Stomach smooth muscle (tissue), 2 donors: ENCODE measurements around the gene TOGARAM1.

Source experiments
- H3K27ac ChIP-seq: one replicate; pipeline ENCODE4 v1.7.0; 2013; ENCODE audit warnings: mild to moderate bottlenecking, low read length, inconsistent platforms
- H3K27me3 ChIP-seq, 2 donors: one replicate each; pipeline ENCODE4 v1.7.0; 2013; ENCODE audit warnings: low read length in 2 of 2; ENCODE audit not compliant: insufficient read depth in 2 of 2, control insufficient read depth in 1 of 2
- H3K36me3 ChIP-seq, 2 donors: one replicate each; pipeline ENCODE4 v1.7.0; 2013; ENCODE audit warnings: low read length in 2 of 2; ENCODE audit not compliant: control insufficient read depth in 2 of 2, insufficient read depth in 2 of 2
- H3K4me1 ChIP-seq: one replicate; pipeline ENCODE4 v1.7.0; 2013; ENCODE audit warnings: low read length; ENCODE audit not compliant: control insufficient read depth, insufficient read depth
- H3K4me3 ChIP-seq, 2 donors: one replicate each; pipeline ENCODE4 v1.7.0; 2013; ENCODE audit warnings: low read length in 2 of 2
- H3K9ac ChIP-seq, 2 donors: one replicate each; pipeline ENCODE4 v1.7.0; 2013; ENCODE audit warnings: low read length in 2 of 2, mild to moderate bottlenecking in 1 of 2
- H3K9me3 ChIP-seq, 2 donors: one replicate each; pipeline ENCODE4 v1.7.0; 2013; ENCODE audit warnings: low read length in 2 of 2; ENCODE audit not compliant: control insufficient read depth in 2 of 2
- donor health status: healthy.
- donor health status: Pancreatic carcinoma.

TOGARAM1 gene

DNA sequence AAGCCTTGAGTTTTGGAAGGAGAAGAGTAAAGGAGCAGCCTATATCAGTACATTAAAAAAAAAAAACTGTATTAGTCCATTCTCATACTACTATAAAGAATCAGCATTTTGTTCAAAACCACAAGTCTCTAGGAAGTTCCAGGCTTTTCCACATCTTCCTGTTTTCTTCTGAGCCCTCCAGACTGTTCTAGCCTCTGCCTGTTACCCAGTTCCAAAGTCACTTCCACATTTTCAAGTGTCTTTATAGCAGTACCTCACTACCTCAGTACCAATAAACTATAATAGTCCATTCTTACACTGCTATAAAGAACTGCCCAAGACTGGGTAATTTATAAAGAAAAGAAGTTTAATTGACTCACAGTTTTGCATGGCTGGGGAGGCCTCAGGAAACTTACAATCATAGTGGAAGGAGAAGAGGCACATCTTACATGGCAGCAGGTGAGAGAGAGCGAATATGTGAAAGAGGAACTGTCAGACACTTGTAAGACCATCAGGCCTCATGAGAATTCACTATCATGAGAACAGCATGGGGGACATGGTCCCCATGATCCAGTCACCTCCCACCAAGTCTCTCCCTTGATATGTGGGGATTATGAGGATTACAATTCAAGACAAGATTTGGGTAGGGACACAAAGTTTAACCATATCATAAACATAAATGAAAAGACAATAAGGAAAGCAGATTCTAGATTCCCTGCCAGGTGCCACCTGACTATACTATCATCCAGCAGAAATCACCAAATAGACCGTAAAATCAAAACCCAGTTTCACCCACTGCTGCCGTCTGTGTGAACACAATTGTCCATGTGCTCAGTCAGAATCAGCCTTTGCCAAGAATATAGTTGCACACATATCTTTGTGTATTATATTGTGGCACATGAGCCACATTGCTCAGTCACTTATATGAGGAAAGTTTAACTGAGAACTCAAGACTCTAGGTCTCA, 27.8 kb downstream of the TOGARAM1 start:
- Histone ChIP-seq H3K36me3 (no peaks in the 10 kb centered on the region), H3K27me3 (no peaks in the 10 kb centered on the region), H3K9ac (no peak overlapping the region), H3K4me1 (no peaks in the 10 kb centered on the region), H3K9me3 (no peaks in the 10 kb centered on the region), H3K4me3 (no peak overlapping the region), H3K27ac (no peak overlapping the region)

DNA sequence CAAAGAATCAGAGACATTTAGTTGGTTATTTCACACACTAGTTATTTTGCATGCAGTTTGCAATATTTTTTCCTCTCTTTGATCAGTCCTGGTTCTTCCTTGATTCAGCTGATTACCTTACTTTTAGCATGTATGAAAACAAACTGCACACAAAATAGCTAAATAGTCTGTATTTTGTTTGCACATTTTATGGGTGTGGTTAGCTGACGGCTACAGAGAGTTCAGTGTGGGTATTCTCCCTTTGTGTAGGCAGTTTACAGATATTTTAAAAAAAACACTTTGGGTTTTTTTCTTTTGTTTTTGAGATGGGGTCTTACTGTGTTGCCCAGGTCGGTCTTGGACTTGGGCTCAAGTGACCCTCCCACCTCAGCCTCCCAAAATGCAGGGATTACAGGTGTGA, 28.5 kb downstream of the TOGARAM1 start:
- H3K36me3 ChIP-seq, result no peaks in the 10 kb centered on the region
- H3K4me1 ChIP-seq, result no peaks in the 10 kb centered on the region
- H3K9ac ChIP-seq, result no peak overlapping the region
- H3K27ac ChIP-seq, result no peak overlapping the region
- no peaks in the 10 kb centered on the region for H3K9me3 ChIP-seq
- H3K27me3 ChIP-seq, result no peaks in the 10 kb centered on the region
- no peak overlapping the region for H3K4me3 ChIP-seq

DNA sequence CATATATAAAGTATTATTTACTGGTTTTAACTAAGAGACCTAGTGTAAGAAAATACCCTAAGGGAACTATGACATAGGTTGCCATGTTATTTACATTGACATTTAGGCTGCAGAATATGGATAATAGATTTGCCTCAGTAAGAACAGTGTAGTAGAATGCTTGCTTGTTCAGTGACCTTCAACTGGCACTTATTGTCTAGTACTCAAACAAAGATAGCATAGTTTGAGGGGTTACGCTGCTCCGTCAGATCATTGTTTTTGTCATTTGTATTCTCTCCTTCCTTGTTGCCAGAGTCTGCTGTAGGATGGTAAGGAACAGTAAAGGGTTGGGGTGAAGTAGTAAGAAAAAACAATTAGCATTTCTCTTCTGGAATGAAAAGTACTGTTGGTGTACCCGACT, 33.2 kb downstream of the TOGARAM1 start:
- no peaks in the 10 kb centered on the region for H3K27me3 ChIP-seq
- no peaks in the 10 kb centered on the region for H3K9me3 ChIP-seq
- no peak overlapping the region for H3K27ac ChIP-seq
- no peak overlapping the region for H3K9ac ChIP-seq
- peaks cover 3 to 6% of the 10 kb centered on the region in 2 donors for H3K36me3 ChIP-seq
- H3K4me3 ChIP-seq, result no peak overlapping the region
- H3K4me1 ChIP-seq, result no peaks in the 10 kb centered on the region

DNA sequence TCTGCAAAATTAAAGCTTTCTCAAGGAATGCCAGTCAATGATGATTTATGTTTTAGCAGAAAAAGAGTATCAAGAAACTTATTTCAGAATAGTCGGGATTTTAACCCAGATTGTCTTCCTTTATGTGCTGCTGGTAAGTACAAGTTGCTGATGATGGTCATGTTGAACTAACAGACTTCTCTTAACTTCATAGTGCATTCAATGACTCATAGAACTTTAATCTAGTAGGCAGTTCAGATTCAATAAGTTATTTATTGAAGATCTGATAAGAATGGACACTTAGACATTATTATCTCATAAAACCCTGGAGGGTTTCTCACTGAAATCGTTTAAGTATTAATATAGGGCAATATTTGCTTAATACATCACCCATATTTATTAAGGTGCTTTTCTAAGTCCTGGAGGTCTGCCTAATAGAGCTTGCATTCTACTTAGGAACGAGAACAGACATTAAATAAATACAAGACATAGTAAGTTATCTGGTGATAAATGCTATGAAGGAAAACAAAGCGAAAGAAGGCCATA, 33.8 kb downstream of the TOGARAM1 start:
- Histone ChIP-seq H3K4me3 (no peak overlapping the region), H3K27ac (no peak overlapping the region), H3K9ac (no peak overlapping the region), H3K27me3 (no peaks in the 10 kb centered on the region), H3K36me3 (peaks cover 3 to 6% of the 10 kb centered on the region in 2 donors), H3K4me1 (no peaks in the 10 kb centered on the region), H3K9me3 (no peaks in the 10 kb centered on the region)

DNA sequence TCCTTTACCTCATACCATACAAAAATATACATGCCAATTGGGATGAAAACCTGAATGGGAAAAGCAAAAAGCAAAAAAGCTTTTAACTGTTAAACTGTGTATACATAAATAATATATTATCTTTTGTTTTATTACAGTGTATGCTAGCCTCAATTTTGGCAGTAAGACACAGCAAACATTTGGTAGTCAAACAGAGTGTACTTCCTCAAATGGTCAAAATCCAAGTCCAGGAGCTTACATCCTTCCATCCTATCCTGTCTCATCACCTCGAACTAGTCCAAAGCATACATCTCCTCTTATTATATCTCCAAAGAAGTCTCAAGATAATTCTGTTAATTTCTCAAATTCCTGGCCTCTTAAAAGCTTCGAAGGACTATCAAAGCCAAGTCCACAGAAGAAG, 41.9 kb downstream of the TOGARAM1 start:
- Histone ChIP-seq H3K27me3 (no peaks in the 10 kb centered on the region), H3K27ac (no peak overlapping the region), H3K36me3 (peaks cover 0 to 13% of the 10 kb centered on the region in 2 donors), H3K4me1 (no peaks in the 10 kb centered on the region), H3K4me3 (no peak overlapping the region), H3K9ac (no peak overlapping the region), H3K9me3 (no peaks in the 10 kb centered on the region)

DNA sequence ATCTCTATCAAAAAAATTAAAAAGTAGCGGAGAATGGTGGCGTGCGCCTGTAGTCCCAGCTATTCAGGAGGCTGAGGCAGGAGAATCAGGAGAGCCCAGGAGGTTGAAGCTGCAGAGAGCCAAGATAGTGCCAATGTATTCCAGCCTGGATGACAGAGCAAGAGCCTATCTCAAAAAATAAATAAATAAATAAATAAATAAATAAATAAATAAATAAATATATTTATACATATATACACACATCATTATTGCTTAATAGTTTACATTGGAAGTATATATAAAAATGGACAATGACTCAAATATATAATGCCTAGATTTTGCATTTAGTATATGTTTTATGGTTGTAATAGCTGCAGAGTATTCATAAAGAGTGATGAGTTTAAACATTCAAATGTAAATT, 53.1 kb downstream of the TOGARAM1 start:
- no peak overlapping the region for H3K27ac ChIP-seq
- no peak overlapping the region for H3K4me3 ChIP-seq
- no peak overlapping the region for H3K9ac ChIP-seq
- H3K27me3 ChIP-seq, result no peaks in the 10 kb centered on the region
- peaks cover 11 to 14% of the 10 kb centered on the region in 2 donors for H3K36me3 ChIP-seq
- H3K4me1 ChIP-seq, result no peaks in the 10 kb centered on the region
- H3K9me3 ChIP-seq, result no peaks in the 10 kb centered on the region

DNA sequence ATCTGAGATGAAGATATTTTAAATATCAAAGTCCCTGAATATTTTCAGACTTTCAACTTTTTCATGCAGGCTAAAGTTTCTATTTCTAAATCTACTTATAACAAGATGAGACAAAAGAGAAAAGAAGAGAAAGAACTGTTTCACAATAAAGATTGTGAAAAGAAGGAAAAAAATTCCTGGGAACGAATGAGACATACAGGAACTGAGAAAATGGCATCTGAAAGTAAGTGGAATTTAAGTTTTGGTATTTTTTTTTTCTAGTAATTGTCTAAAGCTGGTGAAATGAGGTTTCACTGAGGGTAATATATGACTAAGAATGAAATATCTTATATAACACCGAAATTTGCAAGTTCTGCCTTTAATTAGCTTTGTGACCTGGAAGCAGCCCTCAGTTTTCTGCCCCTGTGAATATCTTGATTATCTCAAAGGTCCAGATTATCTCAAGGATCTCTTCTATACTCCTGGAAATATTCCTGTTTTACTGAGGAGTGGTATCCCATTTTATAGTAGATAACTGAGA, 66.2 kb downstream of the TOGARAM1 start:
- no peaks in the 10 kb centered on the region for H3K9me3 ChIP-seq
- H3K4me3 ChIP-seq, result no peak overlapping the region
- H3K27me3 ChIP-seq, result no peaks in the 10 kb centered on the region
- H3K4me1 ChIP-seq, result no peaks in the 10 kb centered on the region
- no peak overlapping the region for H3K9ac ChIP-seq
- peaks cover 3 to 11% of the 10 kb centered on the region in 2 donors for H3K36me3 ChIP-seq
- H3K27ac ChIP-seq, result no peak overlapping the region

DNA sequence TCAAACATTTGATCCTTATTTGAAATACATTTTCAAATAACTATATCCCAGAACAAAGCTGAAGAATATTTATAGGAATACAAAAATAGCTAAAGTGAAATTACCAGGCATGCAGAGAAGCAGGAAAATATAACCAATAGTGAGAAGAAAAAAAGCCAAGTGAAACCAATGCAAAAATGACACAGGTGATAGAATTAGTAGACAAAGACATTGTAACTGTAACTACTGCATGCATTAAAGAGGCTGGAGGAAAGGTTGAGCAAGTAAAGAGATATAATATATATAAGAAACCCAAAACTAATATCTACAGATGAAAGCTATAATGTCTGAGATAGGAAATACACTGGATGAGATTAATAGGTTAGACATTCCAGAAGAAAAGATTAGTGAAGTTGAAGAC, 72.7 kb downstream of the TOGARAM1 start:
- no peaks in the 10 kb centered on the region for H3K27me3 ChIP-seq
- H3K36me3 ChIP-seq, result peaks cover 14 to 34% of the 10 kb centered on the region in 2 donors
- H3K9ac ChIP-seq, result no peak overlapping the region
- H3K4me1 ChIP-seq, result no peaks in the 10 kb centered on the region
- H3K4me3 ChIP-seq, result no peak overlapping the region
- no peaks in the 10 kb centered on the region for H3K9me3 ChIP-seq
- no peak overlapping the region for H3K27ac ChIP-seq

DNA sequence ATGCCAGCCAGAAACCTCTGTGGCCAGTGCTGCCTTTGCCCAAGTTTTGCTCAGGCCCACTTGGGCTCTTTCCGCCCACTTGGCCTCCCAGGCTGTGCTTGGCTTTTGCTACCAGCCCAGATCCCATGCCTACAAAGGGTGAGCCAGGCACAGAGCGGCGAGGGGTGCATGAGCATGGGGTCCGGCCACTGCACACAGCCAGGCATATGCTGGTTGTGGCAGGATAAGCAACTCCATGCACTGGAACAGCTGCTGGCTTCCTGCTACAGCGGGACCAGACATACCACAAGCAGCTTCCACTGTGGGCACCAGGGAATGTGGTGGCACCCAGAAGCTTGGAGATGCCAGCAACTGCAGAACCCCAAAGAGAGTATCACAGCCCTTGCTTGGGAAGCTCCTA, 76.3 kb downstream of the TOGARAM1 start:
- peaks cover 12 to 28% of the 10 kb centered on the region in 2 donors for H3K36me3 ChIP-seq
- H3K9ac ChIP-seq, result no peak overlapping the region
- no peak overlapping the region for H3K27ac ChIP-seq
- no peaks in the 10 kb centered on the region for H3K9me3 ChIP-seq
- H3K4me1 ChIP-seq, result no peaks in the 10 kb centered on the region
- H3K4me3 ChIP-seq, result no peak overlapping the region
- H3K27me3 ChIP-seq, result no peaks in the 10 kb centered on the region

DNA sequence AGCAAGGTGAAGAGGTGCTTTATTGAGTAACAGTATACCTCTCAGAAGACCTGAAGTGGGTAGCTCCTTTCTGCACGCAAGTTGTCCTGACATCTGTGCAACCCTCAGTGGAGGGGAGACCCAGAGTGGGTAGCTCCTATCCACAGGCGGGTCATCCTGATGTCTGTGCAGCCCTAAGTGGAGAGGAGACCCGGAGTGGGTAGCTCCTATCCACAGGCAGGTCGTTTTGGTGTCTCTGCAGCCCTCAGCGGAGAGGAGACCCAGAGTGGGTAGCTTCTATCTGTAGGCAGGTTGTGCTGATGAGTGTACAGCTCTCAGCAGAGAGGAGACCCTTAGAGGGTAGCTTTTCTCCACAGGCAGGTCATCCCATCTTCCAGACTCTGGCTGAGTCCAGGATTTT, 76.9 kb downstream of the TOGARAM1 start:
- Histone ChIP-seq H3K27me3 (no peaks in the 10 kb centered on the region), H3K27ac (no peak overlapping the region), H3K4me3 (no peak overlapping the region), H3K9me3 (no peaks in the 10 kb centered on the region), H3K36me3 (peaks cover 12 to 25% of the 10 kb centered on the region in 2 donors), H3K9ac (no peak overlapping the region), H3K4me1 (no peaks in the 10 kb centered on the region)

DNA sequence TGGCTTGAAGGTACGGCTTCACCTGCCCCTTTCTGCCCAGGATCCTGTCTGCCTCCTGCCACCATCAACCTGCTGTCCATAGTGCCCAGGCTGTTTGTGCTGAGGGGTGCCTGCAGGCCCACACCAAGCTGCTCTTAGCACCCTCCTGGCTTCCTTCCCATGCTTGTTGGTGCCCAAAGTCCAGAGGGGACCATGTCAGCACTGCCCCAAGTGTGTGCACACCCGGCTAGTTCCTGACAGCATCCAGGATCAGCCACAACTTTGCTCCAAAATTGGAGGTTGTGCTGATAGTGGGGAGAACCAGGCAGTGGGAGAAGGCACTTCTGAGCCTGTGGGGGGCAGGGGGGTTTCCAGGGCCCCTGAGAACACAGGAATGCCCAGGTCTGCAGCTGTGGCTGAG, 77.4 kb downstream of the TOGARAM1 start:
- Histone ChIP-seq H3K27ac (no peak overlapping the region), H3K4me1 (no peaks in the 10 kb centered on the region), H3K27me3 (no peaks in the 10 kb centered on the region), H3K4me3 (no peak overlapping the region), H3K9me3 (no peaks in the 10 kb centered on the region), H3K9ac (no peak overlapping the region), H3K36me3 (peaks cover 9 to 23% of the 10 kb centered on the region in 2 donors)
